Mesenchymal stem cell (in vitro differentiated cells and primary cell): ENCODE results near the gene TMEM178B.
A peak's percentile ranks its signal among the peaks of the same experiment; 100 is the strongest.

Experiments
- DNase-seq: peaks from one replicate; pipeline ENCODE4 v3.0.0-alpha.2; 2013
- H2AFZ ChIP-seq: one replicate; pipeline ENCODE4 v1.6.1; 2013; ENCODE audit warnings: low read depth, mild to moderate bottlenecking, control low read depth, inconsistent platforms, low read length, moderate library complexity
- H2AK5ac ChIP-seq: 2 replicates; pipeline ENCODE4 v1.6.1; 2013; ENCODE audit warnings: low read length, moderate library complexity, mild to moderate bottlenecking, inconsistent platforms; ENCODE audit not compliant: severe bottlenecking
- H2BK120ac ChIP-seq: one replicate; pipeline ENCODE4 v1.6.1; 2013; ENCODE audit warnings: low read depth, mild to moderate bottlenecking, inconsistent platforms, low read length, moderate library complexity
- H2BK12ac ChIP-seq, 2 experiments: one replicate each; pipeline ENCODE4 v1.6.1; 2013; ENCODE audit warnings: inconsistent platforms in 2 of 2, low read length in 2 of 2, mild to moderate bottlenecking in 2 of 2, moderate library complexity in 2 of 2, control low read depth in 1 of 2
- H2BK15ac ChIP-seq: one replicate; pipeline ENCODE4 v1.6.1; 2013; ENCODE audit warnings: mild to moderate bottlenecking, low read depth, inconsistent platforms; ENCODE audit not compliant: poor library complexity, severe bottlenecking
- H2BK5ac ChIP-seq: 2 replicates; pipeline ENCODE4 v1.6.1; 2013; ENCODE audit warnings: low read depth, mild to moderate bottlenecking, low read length, control low read depth, inconsistent platforms; ENCODE audit not compliant: poor library complexity, severe bottlenecking
- H3K14ac ChIP-seq, 2 experiments: one replicate each; pipeline ENCODE4 v1.6.1; 2013; ENCODE audit warnings: inconsistent platforms in 2 of 2, low read length in 2 of 2, control low read depth in 1 of 2, mild to moderate bottlenecking in 1 of 2, moderate library complexity in 1 of 2
- H3K18ac ChIP-seq, 2 experiments: one replicate each; pipeline ENCODE4 v1.6.1; 2013; ENCODE audit warnings: inconsistent platforms in 2 of 2, low read length in 2 of 2, control low read depth in 1 of 2, low read depth in 1 of 2, mild to moderate bottlenecking in 1 of 2
- H3K23ac ChIP-seq, 2 experiments: one replicate each; pipeline ENCODE4 v1.6.1; 2013; ENCODE audit warnings: inconsistent platforms in 2 of 2, low read length in 2 of 2, mild to moderate bottlenecking in 2 of 2, moderate library complexity in 2 of 2, control low read depth in 1 of 2
- H3K27ac ChIP-seq: 2 replicates; pipeline ENCODE4 v1.5.1; 2013; ENCODE audit warnings: mild to moderate bottlenecking, moderate library complexity, low read length, control low read depth, inconsistent platforms; ENCODE audit not compliant: poor library complexity, severe bottlenecking
- H3K27me3 ChIP-seq, 2 experiments: 2 replicates each; pipeline versions ENCODE4 v1.6.1 to v1.7.0; 2013; ENCODE audit warnings: low read length in 2 of 2, mild to moderate bottlenecking in 2 of 2, moderate library complexity in 2 of 2, control low read depth in 1 of 2, inconsistent platforms in 1 of 2; ENCODE audit not compliant: control insufficient read depth in 1 of 2, insufficient read depth in 1 of 2
- H3K36me3 ChIP-seq, 2 experiments: 2 replicates each; pipeline versions ENCODE4 v1.6.1 to v1.7.0; 2013; ENCODE audit warnings: low read length in 2 of 2, control low read depth in 1 of 2, inconsistent platforms in 1 of 2, low read depth in 1 of 2, mild to moderate bottlenecking in 1 of 2; ENCODE audit not compliant: insufficient read depth in 2 of 2, control insufficient read depth in 1 of 2
- H3K4ac ChIP-seq, 2 experiments: one replicate each; pipeline ENCODE4 v1.6.1; 2013; ENCODE audit warnings: inconsistent platforms in 2 of 2, low read length in 2 of 2, mild to moderate bottlenecking in 2 of 2, moderate library complexity in 2 of 2, control low read depth in 1 of 2, low read depth in 1 of 2
- H3K4me1 ChIP-seq: 2 replicates; pipeline ENCODE4 v1.6.1; 2013; ENCODE audit warnings: low read depth, low read length, control low read depth; ENCODE audit not compliant: control insufficient read depth, insufficient read depth
- H3K4me2 ChIP-seq: 2 replicates; pipeline ENCODE4 v1.6.1; 2013; ENCODE audit warnings: low read length, mild to moderate bottlenecking, inconsistent platforms; ENCODE audit not compliant: poor library complexity, severe bottlenecking
- H3K4me3 ChIP-seq, 2 experiments: 2 replicates each; pipeline versions ENCODE4 v1.5.1 to v1.7.0; 2013; ENCODE audit warnings: low read length in 2 of 2, mild to moderate bottlenecking in 2 of 2, control low read depth in 1 of 2, low read depth in 1 of 2; ENCODE audit not compliant: insufficient read depth in 1 of 2
- H3K79me1 ChIP-seq: replicated peaks from 2 replicates; pipeline ENCODE4 v1.6.1; 2013; ENCODE audit warnings: mild to moderate bottlenecking, control low read depth, low read length, inconsistent platforms; ENCODE audit not compliant: poor library complexity, severe bottlenecking
- H3K9ac ChIP-seq: 2 replicates; pipeline ENCODE4 v1.7.0; 2013; ENCODE audit warnings: mild to moderate bottlenecking, low read length, moderate library complexity
- H3K9me3 ChIP-seq: 2 replicates; pipeline ENCODE4 v1.7.0; 2013; ENCODE audit warnings: mild to moderate bottlenecking, low read length; ENCODE audit not compliant: control insufficient read depth
- H4K8ac ChIP-seq: one replicate; pipeline ENCODE4 v1.6.1; 2013; ENCODE audit warnings: inconsistent platforms, mild to moderate bottlenecking, low read length, moderate library complexity
- H4K91ac ChIP-seq: one replicate; pipeline ENCODE4 v1.6.1; 2013; ENCODE audit warnings: mild to moderate bottlenecking, low read length, inconsistent platforms
- WGBS: methylation state at CpG from one replicate; pipeline ENCODE4 v1.1.7; 2013; ENCODE audit warnings: mixed read lengths; 5-methylcytosine and 5-hydroxymethylcytosine counted together

The TMEM178B gene

GRCh38 chr7:141160246-141160860 lies 86.5 kb downstream of the TMEM178B start:
- Histone ChIP-seq H3K9ac (no peak overlapping the region), H3K14ac (no peak overlapping the region), H3K4me3 (no peak overlapping the region), H4K8ac (no peak overlapping the region), H2BK120ac (no peak overlapping the region), H3K4me2 (no peak overlapping the region), H2BK15ac (no peak overlapping the region), H3K4me1 (peaks cover 25% of the 10 kb centered on the region), H3K9me3 (no peaks in the 10 kb centered on the region), H3K4ac (no peak overlapping the region), H3K23ac (no peak overlapping the region), H3K18ac (no peak overlapping the region), H3K79me1 (peaks cover 2% of the 10 kb centered on the region), H3K27ac (no peak overlapping the region), H2AFZ (no peak overlapping the region), H3K27me3 (no peaks in the 10 kb centered on the region), H3K36me3 (no peaks in the 10 kb centered on the region), H2AK5ac (peak overlapping the region; percentile 75), H2BK5ac (no peak overlapping the region), H2BK12ac (no peak overlapping the region), H4K91ac (no peak overlapping the region)
- 94% methylated on average over 6 of the region's 7 CpGs for WGBS
- no peak for DNase-seq

GRCh38 chr7:141161550-141162535 lies 88.0 kb downstream of the TMEM178B start:
- Histone ChIP-seq H3K36me3 (no peaks in the 10 kb centered on the region), H2BK15ac (no peak overlapping the region), H3K14ac (no peak overlapping the region), H3K4me2 (peak overlapping the region; percentile 1), H3K79me1 (peaks cover 4% of the 10 kb centered on the region), H2AK5ac (peak overlapping the region; percentile 23), H3K9me3 (no peaks in the 10 kb centered on the region), H2BK120ac (no peak overlapping the region), H3K27ac (peak overlapping the region; percentile 38), H3K4ac (no peak overlapping the region), H3K4me1 (peaks cover 25% of the 10 kb centered on the region), H3K18ac (no peak overlapping the region), H4K91ac (no peak overlapping the region), H3K9ac (no peak overlapping the region), H2AFZ (no peak overlapping the region), H4K8ac (no peak overlapping the region), H2BK12ac (no peak overlapping the region), H3K23ac (no peak overlapping the region), H2BK5ac (no peak overlapping the region), H3K4me3 (peak overlapping the region in 1 of 2 experiments; percentile 17), H3K27me3 (no peaks in the 10 kb centered on the region)
- DNase-seq: no peak
- WGBS: 88% methylated on average over 14 of the region's 14 CpGs

- no peak overlapping the region for H2BK120ac ChIP-seq
- H3K4me1 ChIP-seq: peaks cover 13% of the 10 kb centered on the region
- H3K23ac ChIP-seq: no peak overlapping the region
- H3K14ac ChIP-seq: no peak overlapping the region
- H3K27ac ChIP-seq: no peak overlapping the region
- H3K79me1 ChIP-seq: peaks cover 5% of the 10 kb centered on the region
- no peak overlapping the region for H3K18ac ChIP-seq
- no peak overlapping the region for H2AFZ ChIP-seq
- no peaks in the 10 kb centered on the region for H3K9me3 ChIP-seq
- H4K8ac ChIP-seq: no peak overlapping the region
- H3K4me3 ChIP-seq: no peak overlapping the region
- no peak overlapping the region for H2BK15ac ChIP-seq
- WGBS: 46% methylated on average over 2 of the region's 2 CpGs
- H3K36me3 ChIP-seq: no peaks in the 10 kb centered on the region
- no peak for DNase-seq
- H4K91ac ChIP-seq: no peak overlapping the region
- no peak overlapping the region for H2AK5ac ChIP-seq
- no peak overlapping the region for H2BK12ac ChIP-seq
- no peak overlapping the region for H3K4ac ChIP-seq
- H2BK5ac ChIP-seq: no peak overlapping the region
- no peak overlapping the region for H3K9ac ChIP-seq
- H3K27me3 ChIP-seq: no peaks in the 10 kb centered on the region
- H3K4me2 ChIP-seq: no peak overlapping the region
Observed at GRCh38 chr7:141165521-141165920, 91.7 kb downstream of the TMEM178B start.

- no peak overlapping the region for H4K91ac ChIP-seq
- no peak overlapping the region for H2BK5ac ChIP-seq
- H2BK12ac ChIP-seq: no peak overlapping the region
- no peak overlapping the region for H3K14ac ChIP-seq
- H3K9ac ChIP-seq: no peak overlapping the region
- H3K23ac ChIP-seq: no peak overlapping the region
- H3K4me3 ChIP-seq: no peak overlapping the region
- no peaks in the 10 kb centered on the region for H3K9me3 ChIP-seq
- no peak overlapping the region for H3K4me2 ChIP-seq
- H2AK5ac ChIP-seq: no peak overlapping the region
- no peak overlapping the region for H4K8ac ChIP-seq
- H3K36me3 ChIP-seq: no peaks in the 10 kb centered on the region
- H3K18ac ChIP-seq: no peak overlapping the region
- peaks cover 5% of the 10 kb centered on the region for H3K4me1 ChIP-seq
- H2BK120ac ChIP-seq: no peak overlapping the region
- H3K27ac ChIP-seq: no peak overlapping the region
- H3K4ac ChIP-seq: no peak overlapping the region
- peaks cover 8% of the 10 kb centered on the region for H3K79me1 ChIP-seq
- 90% methylated on average over 4 of the region's 6 CpGs for WGBS
- DNase-seq: no peak
- no peak overlapping the region for H2BK15ac ChIP-seq
- no peaks in the 10 kb centered on the region for H3K27me3 ChIP-seq
- no peak overlapping the region for H2AFZ ChIP-seq
Observed at GRCh38 chr7:141166926-141167325, 93.1 kb downstream of the TMEM178B start.
